Hematopoietic multipotent progenitor cell treated with erythropoietin and hydrocortisone succinate and interleukin-3 and kit ligand, for 4 days (in vitro differentiated cells): ENCODE measurements around the gene GMEB1.

Source experiments
- DNase-seq: peaks from one replicate; pipeline ENCODE4 v3.0.0-alpha.2; 2015

Gene GMEB1

GRCh38 chr1:28751315-28752060 lies 82.9 kb downstream of the GMEB1 start:
- no peak for DNase-seq

- DNase-seq, result no peak
Observed at GRCh38 chr1:28755701-28756100, 87.1 kb downstream of the GMEB1 start.

- no peak for DNase-seq
Observed at GRCh38 chr1:28756846-28757245, 88.3 kb downstream of the GMEB1 start.

GRCh38 chr1:28758420-28758819 lies 89.8 kb downstream of the GMEB1 start:
- DNase-seq, result no peak

- no peak for DNase-seq
Observed at GRCh38 chr1:28759257-28759656, 90.7 kb downstream of the GMEB1 start.

GRCh38 chr1:28761189-28761588 lies 92.6 kb downstream of the GMEB1 start:
- DNase-seq, result no peak

GRCh38 chr1:28766532-28767183 lies 98.1 kb downstream of the GMEB1 start:
- DNase-seq, result no peak
